ENCODE data around the gene USP6NL.

The USP6NL gene

DNA sequence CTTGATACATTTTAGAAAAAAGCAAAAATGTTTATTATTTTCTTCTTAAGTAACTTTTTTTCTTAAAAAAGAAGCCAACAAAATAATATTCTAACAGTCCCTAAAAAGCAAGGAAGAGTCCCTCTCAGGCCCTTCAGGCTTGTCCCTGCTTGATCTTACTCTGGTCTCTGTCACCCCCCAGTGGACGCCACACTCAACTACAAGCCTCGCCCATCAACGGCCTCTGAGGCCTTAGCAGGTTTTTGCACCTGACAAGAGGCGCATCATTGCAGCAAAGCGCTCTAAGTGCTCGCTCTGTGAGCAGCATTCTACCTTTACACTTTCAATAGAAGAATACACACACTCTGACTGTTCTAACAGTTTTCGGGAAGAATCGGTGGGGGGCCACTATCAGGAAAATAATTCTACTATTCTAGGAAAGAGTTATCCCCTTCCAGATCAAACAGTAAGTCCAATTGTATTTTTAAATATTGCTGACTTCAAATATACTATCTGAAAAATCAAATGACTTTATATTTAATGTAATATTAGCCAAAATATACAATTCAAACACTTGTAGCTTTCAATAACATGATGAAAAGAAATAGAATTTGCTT lies 139.2 kb downstream of the USP6NL start:
- H2AFZ ChIP-seq (ENCODE audit: low read length): no peak overlapping the region
- H3K27me3 ChIP-seq (ENCODE audit: control insufficient read depth in 3 of 3, insufficient read depth in 3 of 3, low read depth in 1 of 3, low read length in 3 of 3): no peaks in the 10 kb centered on the region
- peaks cover 10% of the 10 kb centered on the region in 2 donors for H3K4me1 ChIP-seq (ENCODE audit: control insufficient read depth in 2 of 2, insufficient read depth in 1 of 2, low read depth in 1 of 2, low read length in 2 of 2)
- H2AK5ac ChIP-seq (ENCODE audit: low read depth, low read length): no peak overlapping the region
- H3K9me3 ChIP-seq (replicated peaks in 1 of 2; ENCODE audit: control insufficient read depth in 2 of 2, insufficient read depth in 1 of 2, low read depth in 1 of 2, low read length in 2 of 2): no peaks in the 10 kb centered on the region
- peak; percentile 59 for DNase-seq (ENCODE audit: low spot score)
- no peak overlapping the region for H3K4me3 ChIP-seq (ENCODE audit: low read length in 2 of 2)
- no peak overlapping the region for H3K9ac ChIP-seq (ENCODE audit: low read depth, low read length, poor library complexity)
- H2BK5ac ChIP-seq (ENCODE audit: low read length): no peak overlapping the region
- H3K36me3 ChIP-seq (replicated peaks in 1 of 2; ENCODE audit: control insufficient read depth in 2 of 2, insufficient read depth in 2 of 2, low read length in 2 of 2): peaks cover 0 to 50% of the 10 kb centered on the region in 2 donors
- no peak overlapping the region for H3K18ac ChIP-seq (ENCODE audit: low read length)
- no peak overlapping the region for H3K4ac ChIP-seq (ENCODE audit: low read length)
- no peak overlapping the region for H2BK120ac ChIP-seq (ENCODE audit: low read depth, low read length)
- H2BK12ac ChIP-seq (ENCODE audit: low read length): no peak overlapping the region
- peaks cover 6% of the 10 kb centered on the region for H3K79me1 ChIP-seq (ENCODE audit: low read depth, low read length)
- H3K14ac ChIP-seq (ENCODE audit: low read length): no peak overlapping the region
- no peak overlapping the region for H4K91ac ChIP-seq (ENCODE audit: low read depth, low read length, poor library complexity)
- H2BK15ac ChIP-seq (ENCODE audit: low read length): no peak overlapping the region
- H4K8ac ChIP-seq (ENCODE audit: low read depth, low read length): no peak overlapping the region
- no peak overlapping the region for H3K4me2 ChIP-seq (ENCODE audit: insufficient read depth, low read length, poor library complexity, severe bottlenecking)
- H3K27ac ChIP-seq (replicated peaks; ENCODE audit: low read length): no peak overlapping the region
- WGBS, 2 donors (ENCODE audit: extremely low coverage in 2 of 2, insufficient read length in 2 of 2, insufficient replicate concordance in 1 of 2): no CpG with 5 or more reads among the region's 8 CpGs
- no peak overlapping the region for H3K23ac ChIP-seq (ENCODE audit: low read depth, low read length, poor library complexity)

DNA sequence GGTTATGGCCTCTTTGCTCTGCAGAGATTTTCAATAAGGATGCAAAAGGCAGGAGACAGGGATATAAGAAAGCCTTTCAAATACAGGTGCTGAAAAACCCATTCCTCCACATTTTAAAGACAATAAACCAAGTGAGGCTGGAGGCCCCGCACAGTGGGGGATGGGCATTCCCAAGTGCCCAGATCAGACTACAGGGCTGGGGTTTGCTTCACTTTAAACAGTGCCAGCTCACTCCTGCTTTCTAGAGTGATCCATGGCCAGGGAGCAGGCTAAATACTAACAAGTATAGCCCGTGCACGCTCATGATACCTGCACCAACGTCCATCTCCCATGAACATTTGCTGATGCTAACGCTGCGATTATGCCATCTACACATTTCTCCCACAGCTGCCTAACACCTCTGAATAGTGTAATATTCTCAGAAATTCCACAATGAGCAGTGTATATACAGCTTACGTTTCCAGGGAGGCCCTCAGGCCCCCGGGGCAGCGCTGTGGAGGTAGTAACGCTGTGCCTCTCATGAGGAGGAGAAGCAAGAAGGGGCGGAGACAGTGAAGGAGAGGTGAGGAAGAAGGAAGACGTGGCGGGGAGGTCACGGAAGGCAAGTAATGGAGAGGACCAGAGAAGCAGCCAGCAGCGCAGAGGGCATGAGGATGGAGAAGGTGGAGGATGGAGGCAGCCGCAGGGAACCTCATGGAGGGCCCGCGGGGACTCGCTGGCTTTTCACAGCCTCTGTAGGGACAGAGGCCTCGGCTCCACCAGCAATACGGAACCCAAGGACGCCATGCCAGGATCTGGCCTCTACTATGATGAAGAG lies 141.7 kb downstream of the USP6NL start:
- H2BK15ac ChIP-seq (ENCODE audit: low read length): no peak overlapping the region
- H4K8ac ChIP-seq (ENCODE audit: low read depth, low read length): no peak overlapping the region
- H3K9ac ChIP-seq (ENCODE audit: low read depth, low read length, poor library complexity): peak overlapping the region; percentile 47
- DNase-seq (ENCODE audit: low spot score): no peak
- H2BK12ac ChIP-seq (ENCODE audit: low read length): no peak overlapping the region
- no CpG with 5 or more reads among the region's 22 CpGs for WGBS, 2 donors (ENCODE audit: extremely low coverage in 2 of 2, insufficient read length in 2 of 2, insufficient replicate concordance in 1 of 2)
- no peaks in the 10 kb centered on the region for H3K9me3 ChIP-seq (replicated peaks in 1 of 2; ENCODE audit: control insufficient read depth in 2 of 2, insufficient read depth in 1 of 2, low read depth in 1 of 2, low read length in 2 of 2)
- H3K14ac ChIP-seq (ENCODE audit: low read length): no peak overlapping the region
- peaks cover 5 to 7% of the 10 kb centered on the region in 2 donors for H3K4me1 ChIP-seq (ENCODE audit: control insufficient read depth in 2 of 2, insufficient read depth in 1 of 2, low read depth in 1 of 2, low read length in 2 of 2)
- no peak overlapping the region for H2AK5ac ChIP-seq (ENCODE audit: low read depth, low read length)
- no peak overlapping the region for H2AFZ ChIP-seq (ENCODE audit: low read length)
- peaks cover 0 to 65% of the 10 kb centered on the region in 2 donors for H3K36me3 ChIP-seq (replicated peaks in 1 of 2; ENCODE audit: control insufficient read depth in 2 of 2, insufficient read depth in 2 of 2, low read length in 2 of 2)
- no peak overlapping the region for H3K27ac ChIP-seq (replicated peaks; ENCODE audit: low read length)
- H2BK120ac ChIP-seq (ENCODE audit: low read depth, low read length): no peak overlapping the region
- no peak overlapping the region for H3K23ac ChIP-seq (ENCODE audit: low read depth, low read length, poor library complexity)
- H2BK5ac ChIP-seq (ENCODE audit: low read length): no peak overlapping the region
- no peak overlapping the region for H4K91ac ChIP-seq (ENCODE audit: low read depth, low read length, poor library complexity)
- H3K4ac ChIP-seq (ENCODE audit: low read length): no peak overlapping the region
- no peak overlapping the region for H3K4me2 ChIP-seq (ENCODE audit: insufficient read depth, low read length, poor library complexity, severe bottlenecking)
- H3K4me3 ChIP-seq (ENCODE audit: low read length in 2 of 2): no peak overlapping the region
- H3K27me3 ChIP-seq (ENCODE audit: control insufficient read depth in 3 of 3, insufficient read depth in 3 of 3, low read depth in 1 of 3, low read length in 3 of 3): no peaks in the 10 kb centered on the region
- H3K18ac ChIP-seq (ENCODE audit: low read length): peak overlapping the region; percentile 74
- peaks cover 6% of the 10 kb centered on the region for H3K79me1 ChIP-seq (ENCODE audit: low read depth, low read length)

DNA sequence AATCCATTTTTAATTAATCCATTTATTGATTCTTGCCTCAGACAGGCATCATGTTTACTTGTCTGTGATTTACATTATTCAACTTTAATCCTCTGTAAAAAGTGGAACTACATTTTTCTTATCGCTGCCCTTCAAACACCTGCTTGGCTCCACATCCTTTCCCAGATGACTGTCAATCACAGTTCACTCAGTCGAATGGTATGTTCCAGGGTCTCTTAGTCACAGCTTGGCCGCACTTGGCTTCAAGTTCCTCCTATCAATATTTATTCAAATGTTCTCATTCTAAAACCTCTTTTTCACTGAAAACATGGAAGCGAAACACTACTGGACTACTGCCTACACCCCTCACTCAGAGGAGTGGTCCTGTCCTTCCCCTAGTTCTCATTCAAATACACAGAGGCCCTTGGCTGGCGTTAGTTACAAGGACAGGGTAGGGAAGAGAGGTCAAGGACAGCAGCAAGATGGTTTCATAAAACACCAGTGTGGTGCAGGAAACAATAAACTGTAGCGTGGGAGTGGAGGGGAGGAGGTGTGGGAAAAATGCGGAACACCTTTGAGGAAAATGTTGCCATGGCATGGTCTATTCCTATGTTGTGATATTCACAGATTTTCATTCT lies 143.2 kb downstream of the USP6NL start:
- no peak overlapping the region for H3K23ac ChIP-seq (ENCODE audit: low read depth, low read length, poor library complexity)

DNA sequence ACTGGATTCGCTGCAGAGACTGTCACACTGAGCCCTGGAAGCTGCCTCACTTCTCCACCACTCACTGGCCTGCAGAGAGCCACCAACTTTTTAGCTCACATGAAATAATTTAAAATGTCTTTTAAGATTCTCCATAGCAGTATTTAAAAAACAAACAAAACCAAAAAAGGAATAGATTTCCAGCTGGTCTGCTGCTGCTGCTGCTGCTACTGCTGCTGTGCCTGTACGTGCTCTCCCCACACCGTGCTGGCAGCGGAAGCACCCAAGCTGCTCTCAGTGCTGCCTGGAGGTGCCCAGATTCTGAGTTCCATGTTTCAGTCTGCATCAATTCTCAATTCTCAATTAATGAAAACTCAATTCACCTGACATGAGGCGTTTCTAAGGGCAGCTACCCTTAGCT lies 146.0 kb downstream of the USP6NL start:
- DNase-seq (ENCODE audit: low spot score): no peak
- Histone ChIP-seq H2BK120ac (ENCODE audit: low read depth, low read length) (no peak overlapping the region), H3K4me1 (ENCODE audit: control insufficient read depth in 2 of 2, insufficient read depth in 1 of 2, low read depth in 1 of 2, low read length in 2 of 2) (peaks cover 5 to 7% of the 10 kb centered on the region in 2 donors), H2BK5ac (ENCODE audit: low read length) (no peak overlapping the region), H4K8ac (ENCODE audit: low read depth, low read length) (no peak overlapping the region), H4K91ac (ENCODE audit: low read depth, low read length, poor library complexity) (no peak overlapping the region), H2BK12ac (ENCODE audit: low read length) (no peak overlapping the region), H2AFZ (ENCODE audit: low read length) (no peak overlapping the region), H3K4ac (ENCODE audit: low read length) (no peak overlapping the region), H3K27me3 (ENCODE audit: control insufficient read depth in 3 of 3, insufficient read depth in 3 of 3, low read depth in 1 of 3, low read length in 3 of 3) (no peaks in the 10 kb centered on the region), H3K9me3 (replicated peaks in 1 of 2; ENCODE audit: control insufficient read depth in 2 of 2, insufficient read depth in 1 of 2, low read depth in 1 of 2, low read length in 2 of 2) (no peaks in the 10 kb centered on the region), H3K14ac (ENCODE audit: low read length) (no peak overlapping the region), H3K18ac (ENCODE audit: low read length) (no peak overlapping the region), H2AK5ac (ENCODE audit: low read depth, low read length) (no peak overlapping the region), H3K23ac (ENCODE audit: low read depth, low read length, poor library complexity) (no peak overlapping the region), H3K79me1 (ENCODE audit: low read depth, low read length) (peaks cover 13% of the 10 kb centered on the region), H3K36me3 (replicated peaks in 1 of 2; ENCODE audit: control insufficient read depth in 2 of 2, insufficient read depth in 2 of 2, low read length in 2 of 2) (peaks cover 18 to 92% of the 10 kb centered on the region in 2 donors), H3K4me3 (ENCODE audit: low read length in 2 of 2) (no peak overlapping the region), H2BK15ac (ENCODE audit: low read length) (no peak overlapping the region), H3K27ac (replicated peaks; ENCODE audit: low read length) (no peak overlapping the region), H3K4me2 (ENCODE audit: insufficient read depth, low read length, poor library complexity, severe bottlenecking) (no peak overlapping the region), H3K9ac (ENCODE audit: low read depth, low read length, poor library complexity) (no peak overlapping the region)
- no CpG with 5 or more reads among the region's 5 CpGs for WGBS, 2 donors (ENCODE audit: extremely low coverage in 2 of 2, insufficient read length in 2 of 2, insufficient replicate concordance in 1 of 2)

More for the DNA sequence above, 143.2 kb downstream of the USP6NL start:
- no CpG with 5 or more reads among the region's 7 CpGs for WGBS, 2 donors (ENCODE audit: extremely low coverage in 2 of 2, insufficient read length in 2 of 2, insufficient replicate concordance in 1 of 2)
- H3K79me1 ChIP-seq (ENCODE audit: low read depth, low read length): peaks cover 9% of the 10 kb centered on the region
- H3K9me3 ChIP-seq (replicated peaks in 1 of 2; ENCODE audit: control insufficient read depth in 2 of 2, insufficient read depth in 1 of 2, low read depth in 1 of 2, low read length in 2 of 2): no peaks in the 10 kb centered on the region
- no peak overlapping the region for H3K14ac ChIP-seq (ENCODE audit: low read length)
- DNase-seq (ENCODE audit: low spot score): no peak
- no peak overlapping the region for H2BK120ac ChIP-seq (ENCODE audit: low read depth, low read length)
- H3K4ac ChIP-seq (ENCODE audit: low read length): no peak overlapping the region
- no peak overlapping the region for H3K18ac ChIP-seq (ENCODE audit: low read length)
- H3K4me2 ChIP-seq (ENCODE audit: insufficient read depth, low read length, poor library complexity, severe bottlenecking): no peak overlapping the region
- H3K27ac ChIP-seq (replicated peaks; ENCODE audit: low read length): no peak overlapping the region
- H3K4me3 ChIP-seq (ENCODE audit: low read length in 2 of 2): no peak overlapping the region
- no peak overlapping the region for H4K8ac ChIP-seq (ENCODE audit: low read depth, low read length)
- no peak overlapping the region for H4K91ac ChIP-seq (ENCODE audit: low read depth, low read length, poor library complexity)
- no peak overlapping the region for H2AK5ac ChIP-seq (ENCODE audit: low read depth, low read length)
- no peak overlapping the region for H2AFZ ChIP-seq (ENCODE audit: low read length)
- H3K4me1 ChIP-seq (ENCODE audit: control insufficient read depth in 2 of 2, insufficient read depth in 1 of 2, low read depth in 1 of 2, low read length in 2 of 2): peaks cover 5 to 7% of the 10 kb centered on the region in 2 donors
- no peak overlapping the region for H3K9ac ChIP-seq (ENCODE audit: low read depth, low read length, poor library complexity)
- H2BK5ac ChIP-seq (ENCODE audit: low read length): no peak overlapping the region
- no peaks in the 10 kb centered on the region for H3K27me3 ChIP-seq (ENCODE audit: control insufficient read depth in 3 of 3, insufficient read depth in 3 of 3, low read depth in 1 of 3, low read length in 3 of 3)
- no peak overlapping the region for H2BK12ac ChIP-seq (ENCODE audit: low read length)
- peaks cover 8 to 70% of the 10 kb centered on the region in 2 donors for H3K36me3 ChIP-seq (replicated peaks in 1 of 2; ENCODE audit: control insufficient read depth in 2 of 2, insufficient read depth in 2 of 2, low read length in 2 of 2)
- no peak overlapping the region for H2BK15ac ChIP-seq (ENCODE audit: low read length)
